Epithelial cell of esophagus (primary cell): ENCODE data around the gene SDC3.

Experiments used
- DNase-seq: peaks from one replicate; pipeline ENCODE4 v3.0.0; 2010; ENCODE audit warnings: low read depth
- H3K4me3 ChIP-seq: 2 replicates; pipeline ENCODE4 v1.5.1; 2011; ENCODE audit warnings: mild to moderate bottlenecking, low read length, control low read depth
- TF ChIP-seq, protein P1 (sequence below): IDR thresholded peaks from 2 replicates; pipeline ENCODE4 v1.5.1; 2011; ENCODE audit warnings: low read depth, mild to moderate bottlenecking, low read length, control low read depth, inconsistent platforms; ENCODE audit not compliant: insufficient read depth; ENCODE audit errors: missing control alignments

The SDC3 gene

DNA sequence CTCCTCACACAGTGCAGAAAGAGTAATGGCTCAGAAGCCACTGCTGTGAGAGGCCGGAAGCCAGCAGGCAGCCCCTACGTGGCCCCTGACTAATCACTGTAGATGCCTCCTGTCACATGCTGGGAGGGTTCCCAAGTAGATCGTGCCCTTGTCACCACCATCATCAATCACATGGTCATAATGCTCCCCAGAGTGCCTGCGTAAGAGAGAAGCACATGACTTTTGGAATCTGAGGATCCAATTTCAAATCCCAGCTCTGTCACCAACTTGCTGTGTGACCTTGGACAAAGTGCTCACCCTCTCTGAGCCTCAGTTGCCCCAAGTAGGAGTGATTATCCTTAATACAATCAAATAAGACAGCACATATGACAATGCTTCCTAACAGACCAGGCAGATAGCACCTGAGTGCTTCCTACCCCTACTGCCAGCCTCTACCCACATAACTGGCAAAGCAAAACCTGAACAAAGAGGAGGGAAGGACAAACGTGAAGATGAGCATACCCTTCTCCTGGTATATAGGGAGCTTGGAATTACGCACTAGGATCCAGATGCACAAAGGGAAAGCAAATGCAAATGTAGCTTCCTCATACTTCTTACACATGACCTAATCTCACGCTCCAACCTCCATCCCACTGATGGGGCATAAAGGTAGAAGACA, 65.7 kb downstream of the SDC3 start:
- DNase-seq, result no peak
- no peak overlapping the region for H3K4me3 ChIP-seq
- TF ChIP-seq, protein P1, sequence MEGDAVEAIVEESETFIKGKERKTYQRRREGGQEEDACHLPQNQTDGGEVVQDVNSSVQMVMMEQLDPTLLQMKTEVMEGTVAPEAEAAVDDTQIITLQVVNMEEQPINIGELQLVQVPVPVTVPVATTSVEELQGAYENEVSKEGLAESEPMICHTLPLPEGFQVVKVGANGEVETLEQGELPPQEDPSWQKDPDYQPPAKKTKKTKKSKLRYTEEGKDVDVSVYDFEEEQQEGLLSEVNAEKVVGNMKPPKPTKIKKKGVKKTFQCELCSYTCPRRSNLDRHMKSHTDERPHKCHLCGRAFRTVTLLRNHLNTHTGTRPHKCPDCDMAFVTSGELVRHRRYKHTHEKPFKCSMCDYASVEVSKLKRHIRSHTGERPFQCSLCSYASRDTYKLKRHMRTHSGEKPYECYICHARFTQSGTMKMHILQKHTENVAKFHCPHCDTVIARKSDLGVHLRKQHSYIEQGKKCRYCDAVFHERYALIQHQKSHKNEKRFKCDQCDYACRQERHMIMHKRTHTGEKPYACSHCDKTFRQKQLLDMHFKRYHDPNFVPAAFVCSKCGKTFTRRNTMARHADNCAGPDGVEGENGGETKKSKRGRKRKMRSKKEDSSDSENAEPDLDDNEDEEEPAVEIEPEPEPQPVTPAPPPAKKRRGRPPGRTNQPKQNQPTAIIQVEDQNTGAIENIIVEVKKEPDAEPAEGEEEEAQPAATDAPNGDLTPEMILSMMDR, result no peak

DNA sequence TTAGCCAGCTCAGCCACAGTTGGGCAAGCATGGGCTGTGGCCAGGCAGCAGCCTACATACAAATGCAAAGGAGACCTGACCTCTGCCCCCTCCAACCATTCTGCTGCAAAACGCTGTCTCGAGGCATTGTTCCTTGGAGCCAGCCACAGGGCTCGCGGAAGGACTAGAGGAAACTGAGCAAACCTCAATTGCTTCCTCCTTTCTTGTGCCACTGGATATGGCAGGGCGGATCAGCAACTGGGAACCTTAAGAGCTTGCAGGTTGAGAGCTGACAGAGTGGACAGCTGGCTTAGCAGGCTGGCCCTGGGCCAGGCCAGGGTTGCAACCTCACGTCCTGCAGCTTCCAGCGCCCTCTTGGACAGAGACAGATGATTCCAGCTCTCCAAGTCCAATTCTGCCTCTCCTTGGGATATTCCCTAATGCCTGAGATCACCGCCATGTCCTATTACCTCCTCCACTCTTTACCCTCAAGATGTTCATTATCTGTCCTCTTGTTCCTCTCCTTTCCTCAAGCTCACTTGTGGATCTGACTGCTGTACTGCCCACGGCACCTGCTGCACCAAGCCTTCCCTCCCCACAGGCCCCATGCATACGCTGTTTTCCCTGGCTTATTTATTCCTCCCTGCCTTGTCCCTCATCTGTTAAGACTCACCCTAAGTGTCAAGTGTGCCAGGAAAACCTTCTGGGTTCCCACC, 67.5 kb downstream of the SDC3 start:
- TF ChIP-seq, protein P1, result no peak
- no peak for DNase-seq

DNA sequence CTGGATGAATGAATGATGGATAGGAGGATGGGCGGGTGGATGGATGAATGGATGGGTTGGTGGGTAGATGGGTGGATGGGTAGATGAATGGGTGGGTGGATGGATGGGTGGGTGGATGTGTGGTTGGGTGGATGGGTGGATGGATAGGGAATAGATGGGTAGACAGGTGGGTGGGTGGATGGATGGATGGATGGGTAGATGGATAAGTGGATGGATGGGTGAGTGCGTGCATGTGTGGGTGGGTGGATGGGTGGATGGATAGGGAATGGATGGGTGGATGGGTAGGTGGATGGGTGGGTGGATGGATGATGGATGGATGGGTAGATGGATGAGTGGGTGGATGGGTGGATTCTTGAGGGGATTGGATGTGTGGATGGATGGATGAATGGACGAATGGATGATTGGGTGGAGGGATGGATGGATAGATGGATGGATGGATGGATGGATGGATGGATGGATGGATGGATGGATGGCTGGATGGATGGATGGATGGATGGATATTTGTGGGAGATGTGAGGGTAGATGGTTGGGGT, 68.7 kb downstream of the SDC3 start:
- no peak for DNase-seq
- TF ChIP-seq, protein P1, result no peak
- H3K4me3 ChIP-seq, result no peak overlapping the region

More for the DNA sequence above, 67.5 kb downstream of the SDC3 start:
- H3K4me3 ChIP-seq, result no peak overlapping the region

DNA sequence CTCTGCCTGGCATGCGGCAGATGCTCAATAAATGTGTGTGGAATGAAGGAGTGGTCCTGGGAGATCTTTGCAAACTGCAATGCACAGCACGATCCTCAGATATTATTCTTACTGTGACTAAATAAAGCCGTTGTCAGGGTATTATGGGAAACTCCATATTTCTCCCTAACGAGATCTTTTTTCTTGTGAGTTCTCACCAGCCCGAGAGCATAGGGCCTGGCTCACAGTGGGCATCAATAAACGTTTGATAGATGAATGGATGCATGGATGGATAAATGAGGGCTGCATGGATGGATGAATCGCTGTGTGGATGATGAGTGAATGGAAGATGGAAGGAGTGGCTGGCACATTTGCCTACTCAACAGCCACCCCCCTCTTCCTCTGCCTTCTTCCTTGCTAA, 69.6 kb downstream of the SDC3 start:
- TF ChIP-seq, protein P1, result no peak
- DNase-seq, result no peak
- no peak overlapping the region for H3K4me3 ChIP-seq

DNA sequence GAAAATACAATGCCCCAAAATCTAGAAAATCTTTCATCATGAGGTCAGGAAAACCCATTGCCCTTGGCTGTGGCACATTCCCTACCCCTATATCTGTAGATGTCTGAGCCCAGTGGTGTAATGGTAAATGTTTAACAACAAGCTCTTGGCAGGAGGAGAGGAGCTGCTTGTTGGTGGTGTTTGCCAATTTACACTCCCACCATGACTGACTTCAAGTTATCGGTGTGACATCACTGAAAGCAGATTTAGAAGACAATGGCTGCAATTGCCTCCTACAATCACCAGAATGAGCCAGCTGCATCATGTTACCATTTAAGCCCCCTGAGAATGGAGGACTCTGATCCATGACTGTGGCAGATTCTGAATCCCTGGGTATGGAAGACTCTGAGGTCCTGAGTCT, 70.9 kb downstream of the SDC3 start:
- no peak for DNase-seq
- no peak overlapping the region for H3K4me3 ChIP-seq
- TF ChIP-seq, protein P1, result no peak

DNA sequence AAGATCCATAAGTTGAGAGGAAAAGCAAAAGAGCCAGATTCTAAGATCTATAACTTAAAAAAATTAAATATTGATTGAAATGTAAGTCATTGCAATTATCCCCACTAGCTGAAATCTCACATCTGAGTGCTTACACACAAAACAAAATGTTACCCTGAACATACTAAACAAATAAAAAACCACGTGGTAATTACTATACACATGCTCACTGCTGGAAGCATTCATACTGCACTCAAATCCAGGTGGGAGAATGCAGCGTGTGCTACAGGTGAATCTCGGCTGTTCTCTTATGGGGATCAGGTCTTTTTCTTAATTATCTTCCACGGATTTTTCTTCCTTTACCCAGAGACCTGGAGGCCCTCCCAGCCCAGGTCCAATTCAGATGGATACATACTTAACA, 74.3 kb downstream of the SDC3 start:
- H3K4me3 ChIP-seq, result no peak overlapping the region
- DNase-seq, result no peak
- TF ChIP-seq, protein P1, result no peak
